ENCODE measurements around the gene H19.

DNA sequence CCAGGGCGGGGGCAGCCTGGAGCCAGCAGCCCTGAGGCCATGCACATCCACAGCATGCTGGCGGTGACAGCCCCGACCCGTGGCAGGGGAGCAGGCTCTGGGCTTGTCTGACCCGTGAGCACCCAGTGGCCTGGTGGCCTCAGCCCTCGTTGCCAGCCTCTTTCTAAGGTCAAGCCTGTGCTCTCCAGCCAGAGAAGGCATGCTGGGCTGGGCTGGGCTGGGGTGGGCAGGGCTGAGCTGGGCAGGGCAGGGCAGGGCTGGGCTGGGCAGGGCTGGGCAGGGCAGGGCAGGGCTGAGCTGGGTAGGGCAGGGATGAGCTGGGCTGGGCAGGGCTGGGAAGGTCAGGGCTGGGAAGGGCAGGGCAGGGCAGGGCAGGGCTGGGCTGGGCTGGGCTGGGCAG is 10.6 kb downstream of the H19 start:
- TF ChIP-seq, protein P1, sequence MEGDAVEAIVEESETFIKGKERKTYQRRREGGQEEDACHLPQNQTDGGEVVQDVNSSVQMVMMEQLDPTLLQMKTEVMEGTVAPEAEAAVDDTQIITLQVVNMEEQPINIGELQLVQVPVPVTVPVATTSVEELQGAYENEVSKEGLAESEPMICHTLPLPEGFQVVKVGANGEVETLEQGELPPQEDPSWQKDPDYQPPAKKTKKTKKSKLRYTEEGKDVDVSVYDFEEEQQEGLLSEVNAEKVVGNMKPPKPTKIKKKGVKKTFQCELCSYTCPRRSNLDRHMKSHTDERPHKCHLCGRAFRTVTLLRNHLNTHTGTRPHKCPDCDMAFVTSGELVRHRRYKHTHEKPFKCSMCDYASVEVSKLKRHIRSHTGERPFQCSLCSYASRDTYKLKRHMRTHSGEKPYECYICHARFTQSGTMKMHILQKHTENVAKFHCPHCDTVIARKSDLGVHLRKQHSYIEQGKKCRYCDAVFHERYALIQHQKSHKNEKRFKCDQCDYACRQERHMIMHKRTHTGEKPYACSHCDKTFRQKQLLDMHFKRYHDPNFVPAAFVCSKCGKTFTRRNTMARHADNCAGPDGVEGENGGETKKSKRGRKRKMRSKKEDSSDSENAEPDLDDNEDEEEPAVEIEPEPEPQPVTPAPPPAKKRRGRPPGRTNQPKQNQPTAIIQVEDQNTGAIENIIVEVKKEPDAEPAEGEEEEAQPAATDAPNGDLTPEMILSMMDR (IDR thresholded peaks at IDR 0.05) = no peak
- no peak for TF ChIP-seq POLR2A (IDR thresholded peaks at IDR 0.05)
